ENCODE data around the gene ADGRL1.

- TF ChIP-seq CTCF (IDR thresholded peaks at IDR 0.05; ENCODE audit: low read depth, low read length), result no peak
- TF ChIP-seq MAX (IDR thresholded peaks at IDR 0.05; ENCODE audit: low read depth, low read length), result no peak
These were observed 63.4 kb downstream of the ADGRL1 start for GRCh38 chr19:14142262-14143190.
